Measurements from ENCODE around the gene ZBTB32.
A peak's percentile ranks its signal among the peaks of the same experiment; 100 is the strongest.

Gene ZBTB32

GRCh38 chr19:35713904-35714495 lies 9.6 kb downstream of the ZBTB32 start:
- H3K4me1 Mint-ChIP-seq: peaks cover 60% of the 10 kb centered on the region
- DNase-seq: no peak
- H3K9me3 Mint-ChIP-seq: no peaks in the 10 kb centered on the region
- H3K27me3 Mint-ChIP-seq: no peaks in the 10 kb centered on the region
- H3K4me3 Mint-ChIP-seq: peak overlapping the region; percentile 88 to 93
- peak overlapping the region; percentile 98 to 99 for H3K27ac Mint-ChIP-seq
- no peak for ATAC-seq

- H3K4me1 Mint-ChIP-seq: peaks cover 60% of the 10 kb centered on the region
- peak overlapping the region; percentile 88 to 93 for H3K4me3 Mint-ChIP-seq
- no peak for ATAC-seq
- DNase-seq: peak in 1 of 2 donors; percentile 57
- H3K27me3 Mint-ChIP-seq: no peaks in the 10 kb centered on the region
- no peaks in the 10 kb centered on the region for H3K9me3 Mint-ChIP-seq
- peak overlapping the region; percentile 98 to 99 for H3K27ac Mint-ChIP-seq
Observed at GRCh38 chr19:35714601-35715354, 10.4 kb downstream of the ZBTB32 start.

GRCh38 chr19:35715355-35715809 lies 11.0 kb downstream of the ZBTB32 start:
- Mint-ChIP-seq H3K27me3 (no peaks in the 10 kb centered on the region), H3K4me1 (peaks cover 59% of the 10 kb centered on the region), H3K27ac (peak overlapping the region; percentile 94 to 95), H3K4me3 (peak overlapping the region; percentile 88 to 93), H3K9me3 (no peaks in the 10 kb centered on the region)
- ATAC-seq: no peak
- peak in 1 of 2 donors; percentile 36 for DNase-seq

GRCh38 chr19:35715981-35716800 lies 11.8 kb downstream of the ZBTB32 start:
- H3K4me3 Mint-ChIP-seq: peak overlapping the region; percentile 88 to 93
- DNase-seq (peak; percentile 25 to 53), ATAC-seq (no peak)
- H3K4me1 Mint-ChIP-seq: peaks cover 59% of the 10 kb centered on the region
- H3K27me3 Mint-ChIP-seq: no peaks in the 10 kb centered on the region
- peak overlapping the region; percentile 94 to 95 for H3K27ac Mint-ChIP-seq
- H3K9me3 Mint-ChIP-seq: no peaks in the 10 kb centered on the region

- peak overlapping the region; percentile 88 to 93 for H3K4me3 Mint-ChIP-seq
- ATAC-seq (peak; percentile 68), DNase-seq (peak; percentile 98)
- peak overlapping the region; percentile 94 to 95 for H3K27ac Mint-ChIP-seq
- H3K27me3 Mint-ChIP-seq: no peaks in the 10 kb centered on the region
- H3K9me3 Mint-ChIP-seq: no peaks in the 10 kb centered on the region
- H3K4me1 Mint-ChIP-seq: peaks cover 59% of the 10 kb centered on the region
Observed at GRCh38 chr19:35716801-35717664, 12.7 kb downstream of the ZBTB32 start.

GRCh38 chr19:35717665-35718344 lies 13.4 kb downstream of the ZBTB32 start, which contains the start of gene KMT2B:
Gene KMT2B (plus strand): TSS chr19:35718003. CDS start chr19:35718019, 16 bp downstream.
- peak within 1 kb of the TSS; percentile 95 for H3K27ac Mint-ChIP-seq
- DNase-seq (no peak), ATAC-seq (peak; percentile 55)
- H3K4me1 Mint-ChIP-seq: peaks cover 59% of the 10 kb centered on the region
- H3K27me3 Mint-ChIP-seq: no peaks in the 10 kb centered on the region
- H3K4me3 Mint-ChIP-seq: peak within 1 kb of the TSS; percentile 93 to 94
- H3K9me3 Mint-ChIP-seq: no peaks in the 10 kb centered on the region

- Mint-ChIP-seq H3K9me3 (no peaks in the 10 kb centered on the region), H3K4me3 (peak overlapping the region; percentile 91 to 94), H3K27ac (peak overlapping the region; percentile 93 to 95), H3K27me3 (no peaks in the 10 kb centered on the region), H3K4me1 (peaks cover 64% of the 10 kb centered on the region)
- DNase-seq: peak; percentile 72 to 77
- ATAC-seq: peak; percentile 19
Observed at GRCh38 chr19:35718345-35719041, 14.1 kb downstream of the ZBTB32 start.

- H3K27ac Mint-ChIP-seq: peak overlapping the region; percentile 93 to 95
- no peak for ATAC-seq
Observed at GRCh38 chr19:35719402-35720162, 15.2 kb downstream of the ZBTB32 start.

GRCh38 chr19:35720163-35720524 lies 15.8 kb downstream of the ZBTB32 start:
- no peak for DNase-seq
- Mint-ChIP-seq H3K27ac (peak overlapping the region; percentile 38 to 57), H3K4me3 (peak overlapping the region; percentile 11 to 64), H3K9me3 (no peaks in the 10 kb centered on the region), H3K27me3 (no peaks in the 10 kb centered on the region), H3K4me1 (peaks cover 53% of the 10 kb centered on the region)
- ATAC-seq: no peak

More at GRCh38 chr19:35719402-35720162, 15.2 kb downstream of the ZBTB32 start:
- Mint-ChIP-seq H3K4me1 (peaks cover 58% of the 10 kb centered on the region), H3K27me3 (no peaks in the 10 kb centered on the region), H3K9me3 (no peaks in the 10 kb centered on the region), H3K4me3 (peak overlapping the region; percentile 91 to 94)
- DNase-seq: no peak

- Mint-ChIP-seq H3K9me3 (no peaks in the 10 kb centered on the region), H3K27me3 (no peaks in the 10 kb centered on the region), H3K4me1 (peaks cover 52% of the 10 kb centered on the region), H3K27ac (peak overlapping the region in 1 of 2 donors; percentile 96), H3K4me3 (peak overlapping the region; percentile 45 to 48)
- ATAC-seq: no peak
- DNase-seq: no peak
Observed at GRCh38 chr19:35720648-35721047, 16.3 kb downstream of the ZBTB32 start.

- Mint-ChIP-seq H3K27ac (peak overlapping the region; percentile 13 to 96), H3K9me3 (no peaks in the 10 kb centered on the region), H3K27me3 (no peaks in the 10 kb centered on the region), H3K4me3 (peak overlapping the region in 1 of 2 donors; percentile 56), H3K4me1 (peaks cover 53% of the 10 kb centered on the region)
- ATAC-seq (no peak), DNase-seq (no peak)
Observed at GRCh38 chr19:35721374-35721773, 17.0 kb downstream of the ZBTB32 start.

GRCh38 chr19:35722461-35722860 lies 18.1 kb downstream of the ZBTB32 start:
- ATAC-seq (no peak), DNase-seq (no peak)
- Mint-ChIP-seq H3K9me3 (no peaks in the 10 kb centered on the region), H3K27me3 (no peaks in the 10 kb centered on the region), H3K27ac (peak overlapping the region in 1 of 2 donors; percentile 96), H3K4me3 (peak overlapping the region in 1 of 2 donors; percentile 13), H3K4me1 (peaks cover 53% of the 10 kb centered on the region)

GRCh38 chr19:35722897-35723296 lies 18.5 kb downstream of the ZBTB32 start:
- ATAC-seq: no peak
- H3K4me3 Mint-ChIP-seq: no peak overlapping the region
- no peaks in the 10 kb centered on the region for H3K9me3 Mint-ChIP-seq
- H3K27me3 Mint-ChIP-seq: no peaks in the 10 kb centered on the region
- peaks cover 53% of the 10 kb centered on the region for H3K4me1 Mint-ChIP-seq
- no peak for DNase-seq
- H3K27ac Mint-ChIP-seq: peak overlapping the region in 1 of 2 donors; percentile 96

Data from stimulated activated naive CD8-positive, alpha-beta T cell treated with anti-CD3 and anti-CD28 coated beads, Interleukin-15, amount 100 ng/mL, for 72 hours (primary cell).